ENCODE data around the gene FMN2.
A peak's percentile ranks its signal among the peaks of the same experiment; 100 is the strongest.

The FMN2 gene

GRCh38 chr1:240148333-240148732, 56.6 kb downstream of the FMN2 start:
- H3K18ac ChIP-seq (ENCODE audit: low read length): no peak overlapping the region
- no peaks in the 10 kb centered on the region for H3K79me2 ChIP-seq (ENCODE audit: control insufficient read depth, insufficient read depth, low read length)
- no peaks in the 10 kb centered on the region for H3K36me3 ChIP-seq (ENCODE audit: control insufficient read depth, insufficient read depth, low read length)
- no peak overlapping the region for H2AK5ac ChIP-seq (ENCODE audit: low read length)
- no peak overlapping the region for H2BK120ac ChIP-seq (ENCODE audit: low read depth, low read length)
- no peaks in the 10 kb centered on the region for H3K27me3 ChIP-seq (ENCODE audit: insufficient read depth, low read length, poor library complexity)
- H4K8ac ChIP-seq (ENCODE audit: low read depth, low read length): no peak overlapping the region
- no peak overlapping the region for H3K23ac ChIP-seq (ENCODE audit: low read length)
- H2BK5ac ChIP-seq (ENCODE audit: low read length): no peak overlapping the region
- H3K56ac ChIP-seq (ENCODE audit: low read length): no peak overlapping the region
- no peak overlapping the region for H2BK15ac ChIP-seq (replicated peaks; ENCODE audit: low read depth)
- no peak overlapping the region for H3K4me3 ChIP-seq (ENCODE audit: low read length)
- WGBS (ENCODE audit: extremely low coverage, insufficient coverage, low lambda C conversion rate): no CpG with 5 or more reads among the region's 2 CpGs
- H4K5ac ChIP-seq (ENCODE audit: low read length): no peak overlapping the region
- DNase-seq: no peak
- no peak overlapping the region for H3K9ac ChIP-seq (ENCODE audit: low read length)
- no peaks in the 10 kb centered on the region for H3K79me1 ChIP-seq (ENCODE audit: low read length)
- H3K4me1 ChIP-seq (ENCODE audit: control insufficient read depth, low read depth, low read length): no peaks in the 10 kb centered on the region
- H3K27ac ChIP-seq (ENCODE audit: low read depth, low read length): no peak overlapping the region
- no peak overlapping the region for H3K4ac ChIP-seq (ENCODE audit: low read depth, low read length)
- H3K4me2 ChIP-seq (ENCODE audit: low read length): no peak overlapping the region

DNA sequence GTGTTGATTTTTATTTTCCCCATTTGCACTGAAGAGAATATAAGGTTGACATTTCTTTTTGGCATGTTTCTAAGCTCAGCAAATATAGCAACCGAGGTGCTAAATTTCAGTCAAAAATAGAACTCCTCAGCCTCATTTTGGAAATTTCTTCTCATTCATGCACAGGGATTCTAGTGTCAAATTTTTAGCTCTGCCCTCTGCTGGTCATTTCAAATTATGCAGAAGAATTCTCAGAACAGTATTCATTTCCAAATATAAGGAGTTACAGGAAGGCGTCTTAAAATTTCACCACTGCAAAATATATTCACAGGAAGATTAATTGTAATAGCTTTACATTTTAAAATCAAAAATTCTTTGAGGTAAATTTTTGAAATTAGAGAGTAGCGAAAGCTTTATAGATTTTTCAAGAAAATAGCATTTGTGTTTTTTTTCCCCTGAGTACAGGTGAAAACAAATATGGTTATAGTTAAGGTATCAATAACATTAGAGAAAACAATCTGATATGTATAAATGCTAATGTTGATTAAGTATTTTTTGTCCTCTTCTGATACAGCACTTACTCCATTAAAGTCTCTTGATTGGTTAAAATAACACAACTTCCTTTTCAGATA, 57.9 kb downstream of the FMN2 start:
- H3K9ac ChIP-seq (ENCODE audit: low read length): no peak overlapping the region
- no peak overlapping the region for H3K4me3 ChIP-seq (ENCODE audit: low read length)
- H4K8ac ChIP-seq (ENCODE audit: low read depth, low read length): no peak overlapping the region
- no peak overlapping the region for H3K27ac ChIP-seq (ENCODE audit: low read depth, low read length)
- H3K36me3 ChIP-seq (ENCODE audit: control insufficient read depth, insufficient read depth, low read length): no peaks in the 10 kb centered on the region
- no peak overlapping the region for H2AK5ac ChIP-seq (ENCODE audit: low read length)
- H2BK5ac ChIP-seq (ENCODE audit: low read length): no peak overlapping the region
- DNase-seq: peak; percentile 39
- H3K4me1 ChIP-seq (ENCODE audit: control insufficient read depth, low read depth, low read length): no peaks in the 10 kb centered on the region
- no peak overlapping the region for H3K56ac ChIP-seq (ENCODE audit: low read length)
- H3K23ac ChIP-seq (ENCODE audit: low read length): no peak overlapping the region
- H2BK15ac ChIP-seq (replicated peaks; ENCODE audit: low read depth): no peak overlapping the region
- no peak overlapping the region for H3K4ac ChIP-seq (ENCODE audit: low read depth, low read length)
- H3K4me2 ChIP-seq (ENCODE audit: low read length): no peak overlapping the region
- H4K5ac ChIP-seq (ENCODE audit: low read length): no peak overlapping the region
- no peak overlapping the region for H2BK120ac ChIP-seq (ENCODE audit: low read depth, low read length)
- H3K79me2 ChIP-seq (ENCODE audit: control insufficient read depth, insufficient read depth, low read length): no peaks in the 10 kb centered on the region
- WGBS (ENCODE audit: extremely low coverage, insufficient coverage, low lambda C conversion rate): 100% methylated on average over 1 of the region's 3 CpGs
- no peak overlapping the region for H3K18ac ChIP-seq (ENCODE audit: low read length)
- no peaks in the 10 kb centered on the region for H3K27me3 ChIP-seq (ENCODE audit: insufficient read depth, low read length, poor library complexity)
- H3K79me1 ChIP-seq (ENCODE audit: low read length): no peaks in the 10 kb centered on the region

DNA sequence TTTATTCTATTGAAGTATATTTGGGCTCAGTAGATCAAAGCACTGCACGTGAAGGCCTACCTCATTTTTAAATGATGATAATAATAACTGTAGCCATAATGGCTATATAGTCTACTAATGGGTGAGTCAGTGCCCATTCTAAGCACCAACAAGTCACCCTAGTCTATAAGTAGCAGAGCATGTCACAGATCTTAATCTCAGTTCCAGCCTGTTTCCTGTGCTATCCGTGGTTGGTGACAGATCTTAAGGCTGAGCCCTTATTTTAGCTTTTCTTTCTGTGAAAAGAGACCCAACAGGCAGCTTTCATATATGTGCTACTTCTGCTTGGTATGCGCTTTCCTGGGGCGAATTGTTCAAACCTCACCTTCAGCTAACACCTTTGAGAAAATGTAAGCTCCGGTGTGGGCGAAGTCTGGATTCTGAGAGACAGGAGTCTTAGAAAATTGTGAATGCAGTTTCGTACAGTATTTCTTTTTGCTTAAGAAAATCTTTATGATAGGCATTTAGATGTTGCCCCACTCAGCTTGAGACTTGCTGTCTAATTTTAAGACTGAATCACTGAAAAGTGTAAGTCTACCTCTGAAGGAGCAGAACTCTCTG, 59.6 kb downstream of the FMN2 start:
- H3K9ac ChIP-seq (ENCODE audit: low read length): no peak overlapping the region
- WGBS (ENCODE audit: extremely low coverage, insufficient coverage, low lambda C conversion rate): no CpG with 5 or more reads among the region's 7 CpGs
- no peaks in the 10 kb centered on the region for H3K79me1 ChIP-seq (ENCODE audit: low read length)
- H2BK15ac ChIP-seq (replicated peaks; ENCODE audit: low read depth): no peak overlapping the region
- no peak overlapping the region for H3K23ac ChIP-seq (ENCODE audit: low read length)
- H3K4me3 ChIP-seq (ENCODE audit: low read length): no peak overlapping the region
- no peak overlapping the region for H2BK5ac ChIP-seq (ENCODE audit: low read length)
- no peak overlapping the region for H3K27ac ChIP-seq (ENCODE audit: low read depth, low read length)
- no peak overlapping the region for H4K5ac ChIP-seq (ENCODE audit: low read length)
- no peaks in the 10 kb centered on the region for H3K4me1 ChIP-seq (ENCODE audit: control insufficient read depth, low read depth, low read length)
- no peak overlapping the region for H3K56ac ChIP-seq (ENCODE audit: low read length)
- H3K27me3 ChIP-seq (ENCODE audit: insufficient read depth, low read length, poor library complexity): no peaks in the 10 kb centered on the region
- no peaks in the 10 kb centered on the region for H3K36me3 ChIP-seq (ENCODE audit: control insufficient read depth, insufficient read depth, low read length)
- H3K18ac ChIP-seq (ENCODE audit: low read length): no peak overlapping the region
- no peak overlapping the region for H4K8ac ChIP-seq (ENCODE audit: low read depth, low read length)
- H3K4ac ChIP-seq (ENCODE audit: low read depth, low read length): no peak overlapping the region
- DNase-seq: no peak
- H3K4me2 ChIP-seq (ENCODE audit: low read length): no peak overlapping the region
- no peak overlapping the region for H2BK120ac ChIP-seq (ENCODE audit: low read depth, low read length)
- H2AK5ac ChIP-seq (ENCODE audit: low read length): no peak overlapping the region
- H3K79me2 ChIP-seq (ENCODE audit: control insufficient read depth, insufficient read depth, low read length): no peaks in the 10 kb centered on the region

DNA sequence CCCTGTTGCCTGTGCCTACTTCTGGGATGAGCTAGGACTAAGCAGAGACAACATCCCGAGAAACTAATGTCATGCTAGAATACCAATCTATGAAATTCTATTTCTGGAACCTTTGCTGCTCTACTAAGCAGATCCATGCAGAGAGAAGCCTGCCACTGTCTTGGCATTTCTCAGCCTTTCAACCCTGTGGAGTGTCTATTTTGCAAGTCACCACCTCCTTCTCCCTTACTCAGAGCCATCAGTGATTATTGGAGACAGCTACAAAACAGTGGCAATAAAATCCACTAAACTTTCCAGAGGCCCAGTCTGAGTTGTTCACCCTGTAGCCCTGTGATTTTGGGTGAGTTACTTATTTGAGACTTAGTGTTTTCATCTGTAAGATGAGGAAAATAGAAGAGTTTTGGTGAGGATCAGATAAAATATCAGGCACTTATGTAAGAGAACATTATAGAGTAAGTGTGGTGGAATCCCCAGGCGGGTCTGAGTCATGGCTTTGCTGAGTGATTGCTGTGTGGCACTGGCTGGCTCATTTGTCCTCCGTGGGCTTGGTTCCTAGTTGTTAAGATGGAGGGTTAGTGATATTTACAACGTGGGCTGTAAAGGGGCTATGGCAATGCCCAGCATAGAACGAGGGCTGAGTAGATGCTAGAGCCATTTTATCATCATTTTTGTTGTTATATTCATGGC, 61.1 kb downstream of the FMN2 start:
- H3K4me2 ChIP-seq (ENCODE audit: low read length): no peak overlapping the region
- H3K56ac ChIP-seq (ENCODE audit: low read length): no peak overlapping the region
- H4K5ac ChIP-seq (ENCODE audit: low read length): no peak overlapping the region
- no peaks in the 10 kb centered on the region for H3K27me3 ChIP-seq (ENCODE audit: insufficient read depth, low read length, poor library complexity)
- no peak overlapping the region for H3K27ac ChIP-seq (ENCODE audit: low read depth, low read length)
- H2BK120ac ChIP-seq (ENCODE audit: low read depth, low read length): no peak overlapping the region
- H3K79me1 ChIP-seq (ENCODE audit: low read length): no peaks in the 10 kb centered on the region
- no peak overlapping the region for H3K4me3 ChIP-seq (ENCODE audit: low read length)
- H3K4ac ChIP-seq (ENCODE audit: low read depth, low read length): no peak overlapping the region
- H3K23ac ChIP-seq (ENCODE audit: low read length): no peak overlapping the region
- H3K9ac ChIP-seq (ENCODE audit: low read length): no peak overlapping the region
- no peaks in the 10 kb centered on the region for H3K4me1 ChIP-seq (ENCODE audit: control insufficient read depth, low read depth, low read length)
- no peak overlapping the region for H2BK5ac ChIP-seq (ENCODE audit: low read length)
- no peaks in the 10 kb centered on the region for H3K36me3 ChIP-seq (ENCODE audit: control insufficient read depth, insufficient read depth, low read length)
- no peak overlapping the region for H4K8ac ChIP-seq (ENCODE audit: low read depth, low read length)
- no peak for DNase-seq
- H3K79me2 ChIP-seq (ENCODE audit: control insufficient read depth, insufficient read depth, low read length): no peaks in the 10 kb centered on the region
- H2AK5ac ChIP-seq (ENCODE audit: low read length): no peak overlapping the region
- H3K18ac ChIP-seq (ENCODE audit: low read length): no peak overlapping the region
- WGBS (ENCODE audit: extremely low coverage, insufficient coverage, low lambda C conversion rate): no CpG with 5 or more reads among the region's 5 CpGs
- no peak overlapping the region for H2BK15ac ChIP-seq (replicated peaks; ENCODE audit: low read depth)

GRCh38 chr1:240155605-240156004, 63.9 kb downstream of the FMN2 start:
- Histone ChIP-seq H3K18ac (ENCODE audit: low read length) (no peak overlapping the region), H3K23ac (ENCODE audit: low read length) (no peak overlapping the region), H3K4me3 (ENCODE audit: low read length) (no peak overlapping the region), H4K5ac (ENCODE audit: low read length) (no peak overlapping the region), H2BK120ac (ENCODE audit: low read depth, low read length) (no peak overlapping the region), H3K27me3 (ENCODE audit: insufficient read depth, low read length, poor library complexity) (no peaks in the 10 kb centered on the region), H3K36me3 (ENCODE audit: control insufficient read depth, insufficient read depth, low read length) (no peaks in the 10 kb centered on the region), H3K79me2 (ENCODE audit: control insufficient read depth, insufficient read depth, low read length) (no peaks in the 10 kb centered on the region), H2BK5ac (ENCODE audit: low read length) (no peak overlapping the region), H2AK5ac (ENCODE audit: low read length) (no peak overlapping the region), H2BK15ac (replicated peaks; ENCODE audit: low read depth) (no peak overlapping the region), H3K4ac (ENCODE audit: low read depth, low read length) (no peak overlapping the region), H3K9ac (ENCODE audit: low read length) (no peak overlapping the region), H4K8ac (ENCODE audit: low read depth, low read length) (no peak overlapping the region), H3K4me1 (ENCODE audit: control insufficient read depth, low read depth, low read length) (no peaks in the 10 kb centered on the region), H3K79me1 (ENCODE audit: low read length) (no peaks in the 10 kb centered on the region), H3K27ac (ENCODE audit: low read depth, low read length) (no peak overlapping the region), H3K56ac (ENCODE audit: low read length) (peak overlapping the region; percentile 38), H3K4me2 (ENCODE audit: low read length) (no peak overlapping the region)
- no CpG with 5 or more reads among the region's 2 CpGs for WGBS (ENCODE audit: extremely low coverage, insufficient coverage, low lambda C conversion rate)
- DNase-seq: no peak

All from mesendoderm (in vitro differentiated cells).